OCI-LY7 (cell line): Measurements from ENCODE around the gene CENPVL2. TPM values are rescaled to one million over a fixed set of nuclear protein-coding genes. Genes with fewer than 3 reads are reported as not detected.
"Not testable (repeated sequence)": the region's sequence is repeated elsewhere in the genome, so short reads cannot be mapped to it uniquely, and the experiment has no call there.

Source experiments
- BruUV-seq: library from RNA; stranded (reverse); fragments of 400-500 nt; replicated peaks from 2 replicates; lab custom pipeline; 2021; lab: Mats Ljungman, UMichigan
- CTCF ChIA-PET: fragments of 300-600 bp; sonication (Branson Sonifier 250); formaldehyde crosslinking; loops from one replicate; lab custom pipeline; 2022; ENCODE audit warnings: antibody characterized with exemption; ENCODE audit not compliant: unreplicated experiment; lab: Charles Lee
- POLR2A ChIA-PET: fragments of 300-600 bp; sonication (Branson Sonifier 250); formaldehyde crosslinking; loops from one replicate; lab custom pipeline; 2022; ENCODE audit warnings: antibody characterized with exemption; lab: Charles Lee
- DNase-seq: peaks from one replicate; pipeline ENCODE4 v3.0.0-alpha.2; 2015; ENCODE audit warnings: low spot score
- H2AFZ ChIP-seq: fragments of 200-600 bp; sonication (generic), shearing (Covaris generic); 2 replicates; pipeline ENCODE4 v1.6.1; 2014; ENCODE audit warnings: mild to moderate bottlenecking, antibody characterized with exemption, low read length, moderate library complexity
- H3K27ac ChIP-seq: fragments of 200-600 bp; sonication (generic); 2 replicates; pipeline ENCODE4 v1.5.1; 2014; ENCODE audit warnings: mixed run types, low read depth, mild to moderate bottlenecking, moderate library complexity, low read length, inconsistent platforms; ENCODE audit not compliant: poor library complexity, severe bottlenecking
- H3K36me3 ChIP-seq: fragments of 200-600 bp; sonication (generic); 2 replicates; pipeline ENCODE4 v1.6.1; 2014; ENCODE audit warnings: mild to moderate bottlenecking, antibody characterized with exemption, low read length, moderate library complexity, mixed read lengths; ENCODE audit not compliant: insufficient read depth
- H3K4me1 ChIP-seq: fragments of 200-600 bp; sonication (generic); 2 replicates; pipeline ENCODE4 v1.5.1; 2014; ENCODE audit warnings: mild to moderate bottlenecking, low read length; ENCODE audit not compliant: insufficient read depth, poor library complexity, severe bottlenecking
- H3K4me2 ChIP-seq: fragments of 200-600 bp; sonication (generic); 2 replicates; pipeline ENCODE4 v1.6.1; 2014; ENCODE audit warnings: mild to moderate bottlenecking, low read length
- H3K4me3 ChIP-seq: fragments of 200-600 bp; sonication (generic); 2 replicates; pipeline ENCODE4 v1.5.1; 2014; ENCODE audit warnings: mild to moderate bottlenecking, low read depth, low read length; ENCODE audit not compliant: poor library complexity, severe bottlenecking
- H3K79me2 ChIP-seq: fragments of 200-600 bp; sonication (generic); 2 replicates; pipeline ENCODE4 v1.6.1; 2016; ENCODE audit warnings: low read depth, mild to moderate bottlenecking, low read length, moderate library complexity, mixed read lengths; ENCODE audit not compliant: insufficient read depth
- H3K9me2 ChIP-seq: fragments of 200-600 bp; sonication (generic); 2 replicates; pipeline ENCODE4 v1.6.1; 2016; ENCODE audit warnings: mild to moderate bottlenecking, low read length, mixed read lengths; ENCODE audit not compliant: insufficient read depth
- H3K9me3 ChIP-seq: fragments of 200-600 bp; sonication (generic); 2 replicates; pipeline ENCODE4 v1.6.1; 2014; ENCODE audit warnings: mild to moderate bottlenecking, mixed run types, low read length, mixed read lengths
- H4K20me1 ChIP-seq: fragments of 200-600 bp; sonication (generic); 2 replicates; pipeline ENCODE4 v1.6.1; 2014; ENCODE audit warnings: mild to moderate bottlenecking, antibody characterized with exemption, low read length, moderate library complexity, mixed read lengths; ENCODE audit not compliant: insufficient read depth
- CTCF ChIP-seq: fragments of 200-600 bp; sonication (generic); conservative IDR thresholded peaks from 2 replicates; pipeline ENCODE4 v1.5.1; 2014; ENCODE audit warnings: mild to moderate bottlenecking, antibody characterized with exemption, low read length, moderate library complexity, mixed read lengths
- EZH2phosphoT487 ChIP-seq: fragments of 200-600 bp; sonication (generic); IDR thresholded peaks from 2 replicates; pipeline ENCODE4 v1.6.1; 2018; ENCODE audit warnings: low read depth, borderline replicate concordance, mild to moderate bottlenecking, mixed run types, antibody characterized with exemption, low read length, moderate library complexity, mixed read lengths
- intact Hi-C: fragments of 100-400 bp; cut with micrococcal nuclease; formaldehyde crosslinking; loops from one replicate; pipeline ENCODE4 v1.10.0; 2022; ENCODE audit not compliant: unreplicated experiment
- total RNA-seq, 2 experiments: library from RNA; depleted of rRNA in 1 of 2; stranded (reverse); fragments of >200 nt in 1 of 2; shearing (Covaris generic) in 1 of 2; gene quantifications; 2 replicates each; pipeline ENCODE4 v1.2.3, GENCODE V29; 2014 to 2022

The CENPVL2 gene
- total RNA-seq, 2 experiments from 2014 or later, result not detected

DNA sequence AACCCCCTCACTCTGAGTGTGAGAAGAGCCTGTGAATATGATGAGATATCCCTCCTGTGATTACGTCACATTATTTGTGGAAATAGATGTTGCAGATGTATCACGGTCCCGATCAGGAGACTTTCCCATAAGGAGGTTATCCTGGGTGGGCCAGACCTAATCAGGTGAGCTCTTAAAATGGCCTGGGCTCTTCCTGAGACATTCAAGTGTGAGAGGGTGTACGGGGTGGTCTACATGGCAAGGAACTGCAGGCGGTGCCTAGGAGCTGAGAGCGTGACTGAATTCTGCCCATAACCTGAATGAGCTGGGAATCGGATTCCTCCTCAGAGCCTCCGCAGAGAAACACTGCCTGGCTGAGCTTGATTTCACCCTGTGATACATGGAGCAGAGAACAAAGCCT lies 14.8 kb upstream of the CENPVL2 start:
- no peak overlapping the region for H2AFZ ChIP-seq
- no peak overlapping the region for H3K4me3 ChIP-seq
- intact Hi-C loops, result no loop called here
- no peaks in the 10 kb centered on the region for H3K9me3 ChIP-seq
- POLR2A ChIA-PET, result interaction anchor here (0.6 kb wide), 1 partner anchor 65 kb away, joined by 3 read pairs; no protein-coding TSS in a partner anchor
- H3K79me2 ChIP-seq, result no peaks in the 10 kb centered on the region
- DNase-seq, result no peak
- H3K4me1 ChIP-seq, result no peaks in the 10 kb centered on the region
- BruUV-seq, result no TSS peak
- no peaks in the 10 kb centered on the region for H3K9me2 ChIP-seq
- no peaks in the 10 kb centered on the region for H3K36me3 ChIP-seq
- TF ChIP-seq EZH2phosphoT487 (no peak), CTCF (no peak)
- CTCF ChIA-PET, result no interaction called here
- H3K4me2 ChIP-seq, result no peak overlapping the region
- H4K20me1 ChIP-seq, result no peaks in the 10 kb centered on the region
- no peak overlapping the region for H3K27ac ChIP-seq

GRCh38 chrX:51694254-51694653 lies 11.6 kb upstream of the CENPVL2 start:
- TF ChIP-seq CTCF (no peak), EZH2phosphoT487 (no peak)
- no peak for DNase-seq
- Histone ChIP-seq H3K4me2 (no peak overlapping the region), H3K4me1 (no peaks in the 10 kb centered on the region), H3K9me2 (no peaks in the 10 kb centered on the region), H3K36me3 (no peaks in the 10 kb centered on the region), H2AFZ (no peak overlapping the region), H3K9me3 (no peaks in the 10 kb centered on the region), H3K27ac (no peak overlapping the region), H3K4me3 (no peak overlapping the region), H4K20me1 (no peaks in the 10 kb centered on the region), H3K79me2 (no peaks in the 10 kb centered on the region)
- intact Hi-C loops, result no loop called here
- CTCF ChIA-PET, result no interaction called here
- POLR2A ChIA-PET, result no interaction called here
- BruUV-seq, result no TSS peak

DNA sequence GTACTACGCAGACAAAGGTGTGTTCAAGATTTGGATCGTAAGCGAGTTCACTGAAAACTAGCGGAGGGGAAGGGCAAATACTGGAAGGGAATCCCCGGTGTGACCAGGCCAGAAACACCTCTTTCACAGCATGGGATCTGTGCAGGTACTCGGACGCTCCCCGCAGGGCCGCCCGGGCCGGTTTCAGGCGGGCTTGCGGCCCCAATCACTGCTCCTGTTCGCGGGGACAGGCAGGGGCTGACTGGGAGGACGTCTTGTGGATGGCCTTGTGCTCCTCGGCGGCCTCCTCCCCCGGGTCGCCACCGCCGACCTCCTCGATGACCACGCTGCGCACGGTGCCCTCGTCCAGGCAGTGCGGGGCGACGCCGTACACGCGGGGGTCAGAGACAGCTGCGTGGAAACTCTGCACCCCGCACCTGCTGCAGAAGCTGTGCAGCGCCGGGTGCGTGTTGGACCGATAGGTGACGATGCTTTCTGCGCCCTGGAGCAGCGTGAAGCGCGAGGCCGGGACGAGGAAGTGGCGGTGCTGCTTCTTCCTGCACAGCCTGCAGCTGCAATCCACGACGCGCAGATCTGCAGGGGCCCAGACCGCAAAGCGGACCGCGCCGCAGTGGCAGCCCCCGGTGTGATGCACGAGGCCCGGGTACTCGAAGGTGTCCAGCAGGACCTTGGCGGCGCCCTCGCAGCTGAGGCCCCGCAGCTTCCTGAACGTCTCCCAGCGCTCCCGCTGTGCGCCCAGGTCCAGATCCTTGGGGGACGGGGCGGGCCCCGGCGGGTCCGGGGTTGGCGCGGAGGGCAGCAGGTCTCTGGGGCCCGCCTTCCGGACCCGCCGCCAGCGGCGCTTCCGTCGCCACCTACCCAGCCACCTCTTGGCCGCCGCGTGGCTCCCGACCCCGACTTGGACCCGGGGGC lies 567 bp downstream of the CENPVL2 start:
- BruUV-seq, H3K4me3 ChIP-seq: not testable (repeated sequence)

DNA sequence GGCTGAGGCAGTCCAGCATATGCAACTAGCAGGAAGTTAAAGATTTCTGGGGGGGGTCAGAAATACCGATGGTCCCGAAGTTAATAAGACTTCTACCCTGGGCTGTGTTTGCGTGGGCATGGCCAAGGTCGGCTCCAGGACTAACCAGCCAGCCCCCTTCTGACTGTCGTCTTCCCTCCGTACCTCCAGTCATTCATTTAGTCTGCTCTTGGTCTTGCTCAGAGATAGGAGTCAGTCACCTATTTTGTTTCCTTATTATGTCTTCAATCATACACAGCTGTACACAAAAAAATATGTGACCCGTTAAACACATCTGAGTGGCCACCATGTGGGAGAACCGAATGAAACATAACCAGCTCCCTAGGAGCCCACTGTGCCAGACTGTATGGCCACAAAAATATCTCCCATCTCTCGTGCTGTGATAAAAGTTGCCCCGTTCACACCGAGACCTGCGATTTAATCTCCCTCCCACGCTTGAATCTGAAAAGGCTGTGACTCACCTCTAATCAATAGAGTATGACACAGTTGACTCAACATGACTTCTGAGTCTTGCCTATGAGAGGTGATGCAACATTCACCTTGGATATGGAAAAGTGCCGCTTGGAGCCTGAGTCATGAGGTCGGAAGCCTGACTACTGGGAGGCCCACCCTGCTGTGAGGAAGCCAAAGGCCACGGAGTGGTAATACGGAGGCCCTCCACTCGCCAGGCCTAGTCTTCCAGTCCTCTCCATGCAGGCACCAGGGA lies 2.8 kb downstream of the CENPVL2 start:
- H3K9me2 ChIP-seq, POLR2A ChIA-PET, H4K20me1 ChIP-seq, H2AFZ ChIP-seq, H3K9me3 ChIP-seq, DNase-seq, BruUV-seq, H3K4me1 ChIP-seq, H3K79me2 ChIP-seq, H3K36me3 ChIP-seq, CTCF ChIA-PET, H3K4me3 ChIP-seq, H3K27ac ChIP-seq, H3K4me2 ChIP-seq, intact Hi-C loops: not testable (repeated sequence)

More for the DNA sequence above, 567 bp downstream of the CENPVL2 start:
- H3K9me3 ChIP-seq, POLR2A ChIA-PET, H3K4me2 ChIP-seq, H3K9me2 ChIP-seq, H4K20me1 ChIP-seq, intact Hi-C loops, H3K27ac ChIP-seq, H3K79me2 ChIP-seq, CTCF ChIA-PET, H3K4me1 ChIP-seq, DNase-seq, H2AFZ ChIP-seq, H3K36me3 ChIP-seq: not testable (repeated sequence)
